Measurements from ENCODE around the gene MBD3L1.

- TF ChIP-seq POLR2A (IDR thresholded peaks at IDR 0.05; ENCODE audit: low read length): no peak
- TF ChIP-seq GATA1 (IDR thresholded peaks at IDR 0.05; ENCODE audit: low read depth, low read length): no peak
Measured at GRCh38 chr19:8858260-8858659, 26.1 kb downstream of the MBD3L1 start.
